BJ (cell line): ENCODE measurements around the gene C5orf34. TPM values are rescaled to one million over a fixed set of nuclear protein-coding genes. Genes with fewer than 3 reads are reported as not detected.
A peak's percentile ranks its signal among the peaks of the same experiment; 100 is the strongest.
"Not testable (repeated sequence)": the region's sequence is repeated elsewhere in the genome, so short reads cannot be mapped to it uniquely, and the experiment has no call there.

ENCODE experiments used
- CTCF ChIA-PET: fragments of 350-600 bp; formaldehyde crosslinking; extraction: SDS; loops from one replicate; lab custom pipeline; 2021; ENCODE audit warnings: antibody characterized with exemption, inconsistent platforms; lab: Yijun Ruan, JAX
- POLR2A ChIA-PET: fragments of 300-600 bp; sonication (Branson Sonifier 250); formaldehyde crosslinking; extraction: SDS; loops from one replicate; lab custom pipeline; 2021; ENCODE audit warnings: antibody characterized with exemption; lab: Charles Lee
- DNase-seq: peaks from one replicate; pipeline ENCODE4 v3.0.0-alpha.2; 2011; ENCODE audit warnings: low read depth
- H3K27me3 ChIP-seq: 2 replicates; pipeline ENCODE4 v1.6.0; 2011; ENCODE audit warnings: low read length; ENCODE audit not compliant: control insufficient read depth, insufficient read depth
- H3K36me3 ChIP-seq: 2 replicates; pipeline ENCODE4 v1.5.1; 2011; ENCODE audit warnings: low read length; ENCODE audit not compliant: control insufficient read depth, insufficient read depth
- H3K4me3 ChIP-seq: 2 replicates; pipeline ENCODE4 v1.5.1; 2011; ENCODE audit warnings: low read depth, mild to moderate bottlenecking, control low read depth, low read length
- CTCF ChIP-seq: IDR thresholded peaks from 2 replicates; pipeline ENCODE4 v1.5.1; 2011; ENCODE audit warnings: low read depth, mild to moderate bottlenecking, control low read depth, inconsistent platforms, low read length, moderate library complexity; ENCODE audit not compliant: insufficient read depth
- polyA plus RNA-seq: library from polyadenylated mRNA; depleted of rRNA; stranded (reverse); fragments of >200 nt; gene quantifications from 2 replicates; pipeline ENCODE4 v1.2.3, GENCODE V29; 2011

Gene C5orf34
- polyA plus RNA-seq, 1 experiment: 2.6 TPM

- H3K4me3 ChIP-seq: no peak overlapping the region
- no peak for TF ChIP-seq CTCF
- no peaks in the 10 kb centered on the region for H3K27me3 ChIP-seq
- ChIA-PET POLR2A (interaction anchor here (0.6 kb wide), 1 partner anchor 43 kb away, joined by 17 read pairs; the partner anchor contains the start of gene NNT), CTCF (interaction anchor here (1.3 kb wide), 1 partner anchor 44 kb away, joined by 3 read pairs; no protein-coding TSS in a partner anchor)
- no peak for DNase-seq
- no peaks in the 10 kb centered on the region for H3K36me3 ChIP-seq
These were observed 45.2 kb upstream of the C5orf34 start for GRCh38 chr5:43560128-43560527.

GRCh38 chr5:43556857-43557542 lies 42.1 kb upstream of the C5orf34 start, which contains the start of gene PAIP1:
Gene PAIP1, minus strand, starts transcription at chr5:43557077. Its CDS starts 231 bp downstream, at chr5:43556846.
- peak; percentile 31 for TF ChIP-seq CTCF

GRCh38 chr5:43556607-43556856 lies 41.6 kb upstream of the C5orf34 start:
- POLR2A ChIA-PET, H3K36me3 ChIP-seq, H3K27me3 ChIP-seq, DNase-seq: not testable (repeated sequence)
- CTCF ChIA-PET: interaction anchor here (1.7 kb wide), 1 partner anchor 32 kb away, joined by 3 read pairs; no protein-coding TSS in a partner anchor
- H3K4me3 ChIP-seq: peak overlapping the region; percentile 89

More at GRCh38 chr5:43556857-43557542, 42.1 kb upstream of the C5orf34 start, which contains the start of gene PAIP1:
- Histone ChIP-seq H3K36me3 (peaks cover 2% of the 10 kb centered on the region; the same call in 1 of the 2 replicates), H3K27me3 (no peaks in the 10 kb centered on the region), H3K4me3 (peak within 1 kb of the TSS; percentile 89)
- POLR2A ChIA-PET: no interaction called here
- CTCF ChIA-PET: interaction anchor here (1.7 kb wide), 1 partner anchor 32 kb away, joined by 3 read pairs; no protein-coding TSS in a partner anchor
- no peak for DNase-seq

- ChIA-PET POLR2A (no interaction called here), CTCF (interaction anchor here (0.6 to 2.4 kb wide), 3 partner anchors 11 to 137 kb away, joined by 3 to 5 read pairs (median 3); no protein-coding TSS in a partner anchor)
- no peak for DNase-seq
- 0 out of 2 replicates have a peak, but pooled peaks have one; percentile 9 for TF ChIP-seq CTCF
- Histone ChIP-seq H3K36me3 (peaks cover 2% of the 10 kb centered on the region; the same call in 1 of the 2 replicates), H3K4me3 (peak overlapping the region; percentile 89), H3K27me3 (no peaks in the 10 kb centered on the region)
These were observed 41.1 kb upstream of the C5orf34 start for GRCh38 chr5:43555895-43556606.

GRCh38 chr5:43554497-43554896 lies 39.5 kb upstream of the C5orf34 start:
- ChIA-PET CTCF (interaction anchor here (0.9 to 2.4 kb wide), 4 partner anchors 9 to 70 kb away, joined by 3 to 5 read pairs (median 4); partner anchors contain the start of gene TMEM267), POLR2A (interaction anchor here (0.5 kb wide), 1 partner anchor 116 kb away, joined by 9 read pairs; no protein-coding TSS in a partner anchor)
- Histone ChIP-seq H3K36me3 (peaks cover 3% of the 10 kb centered on the region; the same call in 1 of the 2 replicates), H3K27me3 (no peaks in the 10 kb centered on the region), H3K4me3 (no peak overlapping the region)
- no peak for DNase-seq
- no peak for TF ChIP-seq CTCF
